Skin epidermis (tissue), 12 donors: Measurements from ENCODE around the gene SLC16A1.
A peak's percentile ranks its signal among the peaks of the same experiment; 100 is the strongest.
"Not testable (repeated sequence)": the region's sequence is repeated elsewhere in the genome, so short reads cannot be mapped to it uniquely, and the experiment has no call there.

Experiments
- H3K27ac ChIP-seq, 21 experiments: fragments of 200-600 bp; sonication (generic) in 11 of 21; one replicate each; pipeline ENCODE4 v1.5.0; 2020; ENCODE audit warnings: mild to moderate bottlenecking in 3 of 21, inconsistent platforms in 2 of 21, moderate library complexity in 2 of 21
- H3K4me3 ChIP-seq, 7 experiments: fragments of 200-600 bp; sonication (generic) in 2 of 7; one replicate each; pipeline ENCODE4 v1.5.0; 2020; ENCODE audit warnings: inconsistent platforms in 2 of 7, mild to moderate bottlenecking in 2 of 7, moderate library complexity in 1 of 7

SLC16A1 gene

DNA sequence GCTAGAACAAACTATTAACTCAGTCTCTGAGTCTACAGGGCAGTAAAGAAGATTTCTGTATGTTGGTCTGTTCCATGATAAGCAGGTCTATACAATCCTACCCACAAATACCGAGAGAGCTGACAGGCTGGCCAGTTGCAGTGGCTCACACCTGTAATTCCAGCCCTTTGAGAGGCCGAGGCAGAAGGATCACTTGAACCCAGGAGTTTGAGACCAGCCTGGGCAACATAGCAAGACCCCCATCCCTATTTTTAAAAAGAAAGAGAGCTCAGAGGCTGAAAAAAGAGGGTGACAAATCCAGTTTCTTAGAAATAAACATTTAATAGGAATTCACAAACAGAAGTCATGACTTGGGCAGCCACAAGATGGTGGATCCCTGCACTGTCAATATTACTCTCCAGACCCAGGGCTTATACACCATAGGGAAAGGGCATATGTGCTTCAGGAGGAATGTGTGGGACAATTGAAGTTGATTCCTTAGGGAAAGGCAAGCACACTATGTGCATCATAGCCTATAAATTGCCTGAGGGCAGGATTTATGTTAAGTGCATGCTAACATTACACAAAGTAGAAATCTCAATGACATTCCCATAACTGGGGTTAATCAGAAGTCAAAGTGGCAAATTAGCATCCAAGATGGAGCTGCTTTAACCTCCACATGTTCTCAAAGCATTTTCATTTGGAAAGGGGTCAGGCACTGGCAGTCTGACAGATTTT is 66.8 kb downstream of the SLC16A1 start:
- Histone ChIP-seq H3K27ac (no peak overlapping the region), H3K4me3 (no peak overlapping the region)

DNA sequence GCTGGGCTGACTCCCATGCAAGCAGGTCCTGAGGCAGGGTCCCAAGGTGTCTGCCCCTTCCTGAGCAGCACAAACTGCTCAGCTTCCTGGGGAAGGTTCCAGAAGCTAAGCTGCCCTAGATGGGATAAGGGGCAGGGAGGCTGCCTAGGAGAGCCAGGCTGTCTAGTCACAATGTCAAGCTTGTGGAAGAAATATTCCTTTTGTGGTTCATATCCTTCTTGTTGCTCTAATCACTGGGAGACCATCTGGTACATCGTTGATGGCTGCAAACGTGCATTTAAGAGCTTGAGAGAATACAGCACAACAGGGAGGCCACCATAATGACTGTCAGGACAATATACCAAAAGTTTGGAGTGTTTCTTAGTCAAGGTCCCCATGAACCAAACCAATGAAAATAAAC is 67.4 kb downstream of the SLC16A1 start:
- H3K27ac ChIP-seq = no peak overlapping the region
- H3K4me3 ChIP-seq = no peak overlapping the region

DNA sequence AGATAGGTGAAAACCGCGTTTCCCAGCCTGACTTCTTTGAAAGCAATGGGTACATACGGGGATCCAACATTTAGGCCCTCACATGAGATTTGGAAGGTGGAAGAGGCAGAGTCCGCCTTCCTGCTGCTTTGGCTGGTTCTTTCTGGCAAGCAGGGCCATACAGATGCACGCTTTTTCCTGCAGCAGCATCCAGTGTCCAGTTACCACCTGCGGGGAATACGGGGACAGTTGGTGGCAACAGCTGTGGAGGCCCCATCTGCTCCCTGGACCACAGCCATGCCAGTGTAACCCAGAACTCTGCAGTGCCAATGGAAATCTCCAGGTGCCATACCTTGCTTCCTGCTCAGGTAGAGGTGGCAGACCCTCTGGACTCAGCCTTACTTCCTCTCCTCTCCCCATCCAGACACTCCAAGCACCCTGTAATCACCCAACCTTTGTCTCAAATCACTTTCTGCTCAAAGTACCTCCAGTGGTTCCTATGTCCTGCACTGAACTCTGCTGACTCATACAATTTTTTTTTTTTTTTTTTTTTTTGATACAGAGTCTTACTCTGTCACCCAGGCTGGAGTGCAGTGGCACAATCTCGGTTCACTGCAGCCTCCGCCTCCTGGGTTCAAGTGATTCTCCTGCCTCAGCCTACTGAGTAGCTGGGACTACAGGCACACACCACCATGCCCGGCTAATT is 68.3 kb downstream of the SLC16A1 start:
- Histone ChIP-seq H3K4me3 (no peak overlapping the region), H3K27ac (no peak overlapping the region)

DNA sequence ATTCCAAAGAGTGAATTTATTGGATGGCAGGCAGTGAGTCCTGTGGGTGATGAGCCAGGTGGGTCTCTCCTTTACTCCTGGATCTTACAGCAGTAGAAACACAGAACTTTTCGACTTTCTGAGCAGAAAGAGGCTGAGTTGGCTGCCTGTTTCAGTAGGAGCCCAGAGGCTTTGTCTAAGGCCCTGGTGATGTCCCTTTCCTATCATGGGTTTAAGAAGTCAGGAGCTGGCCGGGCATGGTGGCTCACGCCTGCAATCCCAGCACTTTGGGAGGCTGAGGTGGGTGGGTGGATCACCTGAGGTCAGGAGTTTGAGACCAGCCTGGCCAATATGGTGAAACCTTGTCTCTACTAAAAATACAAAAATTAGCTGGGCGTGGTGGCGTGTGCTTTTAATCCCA is 71.0 kb downstream of the SLC16A1 start:
- not testable (repeated sequence) for H3K27ac ChIP-seq, H3K4me3 ChIP-seq

DNA sequence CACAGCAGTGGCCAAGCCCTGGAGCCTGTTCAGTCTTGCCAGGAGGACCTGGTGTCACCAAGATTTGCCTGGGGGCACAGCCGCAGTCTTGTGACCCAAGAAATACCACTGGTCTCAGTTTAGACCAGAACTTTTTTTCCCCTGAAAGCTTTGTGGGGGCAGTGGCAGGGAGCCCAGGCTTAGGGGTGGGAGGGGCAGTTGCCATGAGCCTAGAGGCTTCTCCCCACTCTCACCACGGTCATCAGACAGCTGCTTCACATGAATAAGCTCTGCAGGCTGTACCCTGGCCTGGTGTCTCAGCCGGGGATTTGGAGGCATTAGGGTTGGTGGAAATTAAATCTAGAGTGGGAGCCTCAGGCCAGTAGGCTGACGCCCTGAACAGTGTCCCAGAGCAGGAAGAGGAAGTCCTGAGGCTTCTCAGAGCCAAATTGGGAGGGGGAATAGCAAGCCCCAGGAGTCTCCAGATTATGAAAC is 73.7 kb downstream of the SLC16A1 start:
- no peak overlapping the region for H3K4me3 ChIP-seq

DNA sequence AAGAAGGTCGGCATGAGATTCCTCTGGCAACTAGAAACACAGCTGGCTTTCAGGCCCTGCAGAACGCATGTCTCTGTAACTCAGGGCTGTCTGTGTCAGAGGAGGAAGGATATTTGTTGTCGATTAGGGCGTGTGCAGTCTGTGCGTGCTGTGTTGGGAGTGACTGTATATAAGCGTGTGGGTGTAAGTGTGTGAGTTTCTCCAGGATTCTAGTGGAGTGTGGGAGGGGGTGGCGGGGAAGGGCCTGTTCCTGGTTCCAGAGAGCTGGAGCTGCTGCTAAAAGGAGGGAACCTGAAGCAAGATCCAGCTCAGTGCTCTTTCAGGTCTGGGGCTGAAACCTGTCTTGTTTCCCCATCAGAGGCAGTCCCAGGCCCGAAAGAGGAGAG is 74.3 kb downstream of the SLC16A1 start:
- Histone ChIP-seq H3K27ac (peak overlapping the region in 14 of 21 experiments; percentile 43 to 69 (median 54)), H3K4me3 (no peak overlapping the region)

More for the DNA sequence above, 73.7 kb downstream of the SLC16A1 start:
- peak overlapping the region in 14 of 21 experiments; percentile 43 to 69 (median 54) for H3K27ac ChIP-seq

- Histone ChIP-seq H3K27ac (no peak overlapping the region), H3K4me3 (no peak overlapping the region)
Measured at GRCh38 chr1:112879834-112880233, 76.2 kb downstream of the SLC16A1 start.

DNA sequence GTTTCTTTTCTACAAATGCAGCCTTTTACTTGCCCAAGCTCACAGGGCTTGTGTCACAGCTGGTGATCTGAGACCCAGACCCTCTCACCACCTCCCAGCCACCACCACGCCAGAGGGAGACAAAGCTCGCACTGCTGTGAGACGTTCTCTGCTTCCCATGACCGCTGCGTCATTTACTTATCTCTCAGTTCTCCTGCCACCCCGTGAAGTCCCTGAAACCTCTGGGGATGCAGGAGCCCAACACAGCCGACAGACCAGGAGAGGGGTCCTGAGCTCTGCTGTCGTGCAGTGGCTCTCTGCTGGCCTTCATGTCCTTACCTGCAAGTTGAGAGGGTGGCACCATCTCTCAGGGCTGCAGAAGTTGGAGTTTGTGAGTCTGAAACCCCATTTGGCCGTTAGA is 77.7 kb downstream of the SLC16A1 start:
- H3K27ac ChIP-seq = no peak overlapping the region
- no peak overlapping the region for H3K4me3 ChIP-seq

DNA sequence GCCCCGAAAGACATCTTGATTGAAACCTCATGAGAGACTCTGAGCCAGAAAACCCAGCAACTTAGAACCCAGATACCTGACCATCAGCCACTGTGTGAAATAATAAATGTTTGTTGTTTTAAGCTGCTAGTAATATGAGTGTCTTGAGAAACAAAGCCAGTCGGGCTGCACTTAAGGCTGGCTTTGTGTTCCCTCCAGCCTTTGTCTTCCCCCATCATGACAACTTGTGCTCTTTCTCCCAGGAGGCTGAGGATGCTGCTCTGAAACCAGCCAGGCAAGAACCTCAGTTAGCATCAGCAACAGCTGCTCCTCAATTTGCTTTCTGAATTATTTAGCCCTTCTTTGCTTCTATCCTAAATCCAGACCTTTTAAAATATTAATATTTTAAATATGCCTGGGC is 78.2 kb downstream of the SLC16A1 start:
- H3K27ac ChIP-seq = no peak overlapping the region
- no peak overlapping the region for H3K4me3 ChIP-seq

- Histone ChIP-seq H3K27ac (no peak overlapping the region), H3K4me3 (no peak overlapping the region)
Measured at GRCh38 chr1:112876315-112876714, 79.7 kb downstream of the SLC16A1 start.

DNA sequence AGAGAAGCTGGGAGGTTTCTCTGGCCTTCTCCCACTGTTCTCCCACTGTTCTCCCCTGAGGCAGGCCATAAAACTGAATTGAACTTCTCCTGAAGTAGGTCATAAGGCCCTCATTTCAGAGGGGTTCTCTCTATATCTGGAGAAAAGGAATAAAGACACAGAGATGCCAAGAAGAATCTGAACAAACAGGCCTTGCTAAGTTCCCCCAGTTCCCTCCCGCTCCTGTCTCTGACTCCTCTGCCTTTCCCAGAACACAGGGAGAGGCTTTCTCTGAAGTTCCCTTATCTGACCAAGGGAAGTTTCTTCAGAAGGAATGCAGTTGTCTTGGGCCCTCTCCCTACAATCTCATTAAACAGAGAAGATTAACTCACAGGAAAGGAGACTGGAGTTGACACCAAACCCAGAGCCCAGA is 83.4 kb downstream of the SLC16A1 start:
- Histone ChIP-seq H3K27ac (no peak overlapping the region), H3K4me3 (no peak overlapping the region)

GRCh38 chr1:112870887-112871646 is 84.9 kb downstream of the SLC16A1 start:
- H3K27ac ChIP-seq = no peak overlapping the region
- no peak overlapping the region for H3K4me3 ChIP-seq

- Histone ChIP-seq H3K27ac (no peak overlapping the region), H3K4me3 (no peak overlapping the region)
Measured at GRCh38 chr1:112869895-112870294, 86.1 kb downstream of the SLC16A1 start.

- H3K4me3 ChIP-seq = no peak overlapping the region
- H3K27ac ChIP-seq = no peak overlapping the region
Measured at GRCh38 chr1:112868191-112868590, 87.8 kb downstream of the SLC16A1 start.

- H3K4me3 ChIP-seq = no peak overlapping the region
- H3K27ac ChIP-seq = no peak overlapping the region
Measured at GRCh38 chr1:112866981-112867380, 89.0 kb downstream of the SLC16A1 start.

- Histone ChIP-seq H3K4me3 (no peak overlapping the region), H3K27ac (no peak overlapping the region)
Measured at GRCh38 chr1:112866151-112866550, 89.8 kb downstream of the SLC16A1 start.

GRCh38 chr1:112862753-112863426 is 93.1 kb downstream of the SLC16A1 start:
- Histone ChIP-seq H3K4me3 (no peak overlapping the region), H3K27ac (no peak overlapping the region)
